ENCODE data around the gene PRR5L.

- no peak for TF ChIP-seq CTCF (IDR thresholded peaks at IDR 0.05)
- no peak for TF ChIP-seq POLR2A (IDR thresholded peaks at IDR 0.05)
Observed at GRCh38 chr11:36459046-36459445, 163.0 kb downstream of the PRR5L start.
